Lung microvascular endothelial cell (primary cell): Measurements from ENCODE around the gene NQO1. TPM values are rescaled to one million over a fixed set of nuclear protein-coding genes. Genes with fewer than 3 reads are reported as not detected.

ENCODE experiments used
- DNase-seq, 2 donors: peaks; one replicate each; pipeline versions ENCODE4 v3.0.0 to v3.0.0-alpha.2; 2010; ENCODE audit warnings: low read depth in 2 of 2
- total RNA-seq: library from RNA; depleted of rRNA; stranded (reverse); fragments of >200 nt; gene quantifications from 2 replicates; pipeline ENCODE4 v1.2.1, GENCODE V29; 2014

NQO1 gene
- total RNA-seq, 1 donor from 2014 or later = 25.2 TPM

- no peak for DNase-seq
These were observed 18.3 kb downstream of the NQO1 start for GRCh38 chr16:69707920-69708683.

- no peak for DNase-seq
These were observed 19.4 kb downstream of the NQO1 start for GRCh38 chr16:69706975-69707340.

GRCh38 chr16:69706256-69706974, 19.9 kb downstream of the NQO1 start:
- DNase-seq = peak in 1 of 2 donors; percentile 41

GRCh38 chr16:69703638-69704037, 22.7 kb downstream of the NQO1 start:
- no peak for DNase-seq

- no peak for DNase-seq
These were observed 24.5 kb downstream of the NQO1 start for GRCh38 chr16:69701866-69702265.

GRCh38 chr16:69701452-69701851, 24.9 kb downstream of the NQO1 start:
- DNase-seq = no peak

GRCh38 chr16:69699915-69700314, 26.4 kb downstream of the NQO1 start:
- no peak for DNase-seq

- DNase-seq = no peak
These were observed 28.0 kb downstream of the NQO1 start for GRCh38 chr16:69698404-69698803.

- DNase-seq = no peak
These were observed 32.4 kb downstream of the NQO1 start for GRCh38 chr16:69693916-69694315.

- DNase-seq = peak in 1 of 2 donors; percentile 4
These were observed 34.1 kb downstream of the NQO1 start for GRCh38 chr16:69691980-69692911.

GRCh38 chr16:69688589-69688988, 37.8 kb downstream of the NQO1 start:
- DNase-seq = no peak

- no peak for DNase-seq
These were observed 46.0 kb downstream of the NQO1 start for GRCh38 chr16:69680358-69680757.

GRCh38 chr16:69672998-69673713, 53.2 kb downstream of the NQO1 start:
- DNase-seq = no peak

- DNase-seq = no peak
These were observed 53.9 kb downstream of the NQO1 start for GRCh38 chr16:69672315-69672997.

GRCh38 chr16:69669577-69669976, 56.8 kb downstream of the NQO1 start:
- no peak for DNase-seq

GRCh38 chr16:69663846-69664245, 62.5 kb downstream of the NQO1 start:
- DNase-seq = no peak

- DNase-seq = peak in 1 of 2 donors; percentile 82
These were observed 63.5 kb downstream of the NQO1 start for GRCh38 chr16:69662901-69663300.

GRCh38 chr16:69660166-69660565, 66.2 kb downstream of the NQO1 start:
- DNase-seq = no peak
